ENCODE data around the gene ZMAT5. TPM values are rescaled to one million over a fixed set of nuclear protein-coding genes. Genes with fewer than 3 reads are reported as not detected.

ZMAT5 gene
- total RNA-seq, 1 donor from 2014 or later = 18.8 TPM

DNA sequence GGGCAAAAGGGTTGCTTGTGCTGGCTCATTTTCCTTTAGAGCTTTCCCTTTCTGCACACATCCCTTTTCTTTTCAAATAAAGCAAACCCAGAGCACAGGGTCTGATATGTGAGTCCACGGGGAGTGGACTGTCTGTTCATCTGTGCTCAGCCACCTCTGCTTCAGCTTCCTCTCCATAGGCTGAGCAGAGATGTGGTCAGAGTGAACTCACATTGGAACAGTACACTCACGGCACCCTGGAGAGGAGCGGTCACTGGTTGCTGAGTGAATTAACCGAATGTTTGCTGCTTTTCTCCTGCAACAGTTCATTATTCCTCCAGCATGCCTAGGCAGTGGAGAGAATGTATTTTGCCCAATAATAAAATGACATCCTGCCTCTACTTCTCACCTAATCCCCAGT lies 83.3 kb downstream of the ZMAT5 start:
- peaks cover 44 to 57% (median 47%) of the 10 kb centered on the region in 3 donors for H3K36me3 ChIP-seq (ENCODE audit: control insufficient read depth in 3 of 3, insufficient read depth in 3 of 3, low read length in 3 of 3)
- H3K4me1 ChIP-seq (ENCODE audit: control insufficient read depth in 3 of 3, insufficient read depth in 3 of 3, low read length in 3 of 3) = no peaks in the 10 kb centered on the region
- no peaks in the 10 kb centered on the region for H3K9me3 ChIP-seq (ENCODE audit: control insufficient read depth in 3 of 3, low read length in 3 of 3)
- no peak overlapping the region for H3K27ac ChIP-seq (ENCODE audit: low read depth, low read length)
- H3K4me3 ChIP-seq (ENCODE audit: low read length in 3 of 3) = no peak overlapping the region
- no peaks in the 10 kb centered on the region for H3K27me3 ChIP-seq (ENCODE audit: control insufficient read depth in 3 of 3, insufficient read depth in 3 of 3, low read length in 3 of 3)
- no peak overlapping the region for H3K9ac ChIP-seq (ENCODE audit: low read depth in 1 of 3, low read length in 3 of 3)

Small RNAs within 50 kb of the gene (small RNA-seq; reads per million reads assigned to genes)
- not detected for gene AC004882.2
- not detected for gene RF00019

Other genes with a start within 250 kb of the ZMAT5 start
- gene THOC5, start 213.2 kb downstream of the ZMAT5 start, total RNA-seq = 43.8 TPM
- 22.4 TPM for gene NIPSNAP1, start 185.9 kb downstream of the ZMAT5 start, total RNA-seq
- gene NF2, start 163.4 kb downstream of the ZMAT5 start, total RNA-seq = 29.2 TPM
- gene CABP7, start 47.0 kb downstream of the ZMAT5 start, total RNA-seq = not detected
- 57.9 TPM for gene UQCR10, start 362 bp upstream of the ZMAT5 start, total RNA-seq
- gene ASCC2, start 71.3 kb upstream of the ZMAT5 start, total RNA-seq = 15.7 TPM
- 38.6 TPM for gene MTMR3, start 116.2 kb upstream of the ZMAT5 start, total RNA-seq